GM12878 (cell line): ENCODE results near the gene TTLL10. TPM values are rescaled to one million over a fixed set of nuclear protein-coding genes. Genes with fewer than 3 reads are reported as not detected.
"Not testable (repeated sequence)": the region's sequence is repeated elsewhere in the genome, so short reads cannot be mapped to it uniquely, and the experiment has no call there.

Source experiments
- ATAC-seq: fragments of 200-7000 bp; cut with Tn5 transposase; 3 replicates; pipeline ENCODE4 v1.9.1; 2020; ENCODE audit warnings: mild to moderate bottlenecking, moderate library complexity
- BruUV-seq: library from RNA; stranded (reverse); fragments of 400-500 nt; replicated peaks from 2 replicates; lab custom pipeline; 2021; lab: Mats Ljungman, UMichigan
- CTCF ChIA-PET: fragments of 300-600 bp; sonication (Branson Sonifier 250); formaldehyde crosslinking; extraction: SDS; loops from one replicate; lab custom pipeline; 2021; ENCODE audit warnings: inconsistent platforms; lab: Yijun Ruan, JAX
- POLR2A ChIA-PET: fragments of 350-600 bp; formaldehyde crosslinking; extraction: SDS; loops from one replicate; lab custom pipeline; 2021; ENCODE audit warnings: inconsistent platforms; lab: Charles Lee
- RAD21 ChIA-PET: fragments of 300-600 bp; sonication (Branson Sonifier 250); formaldehyde crosslinking; loops from one replicate; lab custom pipeline; 2023; ENCODE audit warnings: antibody characterized with exemption; ENCODE audit not compliant: unreplicated experiment; lab: Charles Lee
- SMC1A ChIA-PET: fragments of 300-600 bp; sonication (Branson Sonifier 250); formaldehyde crosslinking; loops from one replicate; lab custom pipeline; 2023; ENCODE audit not compliant: unreplicated experiment, uncharacterized antibody; lab: Charles Lee
- DNase-seq: peaks from one replicate; pipeline ENCODE4 v3.0.0-alpha.2; 2011; ENCODE audit warnings: low read depth, low spot score
- FAIRE-seq: peaks from 3 replicates; lab custom pipeline; 2011; peaks lifted over from hg19 to GRCh38; lab: Jason Lieb, UNC
- H2AFZ ChIP-seq: 2 replicates; pipeline ENCODE4 v1.6.0; 2011; ENCODE audit warnings: low read depth, low read length, control low read depth; ENCODE audit not compliant: control insufficient read depth
- H3K27ac ChIP-seq: 2 replicates; pipeline ENCODE4 v1.5.1; 2011; ENCODE audit warnings: control low read depth; ENCODE audit not compliant: control insufficient read depth, insufficient read depth
- H3K27me3 ChIP-seq, 2 experiments: replicated peaks in 1 of 2; 2 replicates each; pipeline versions ENCODE4 v1.6.0 to v1.6.1; 2011; ENCODE audit warnings: low read length in 1 of 2; ENCODE audit not compliant: control insufficient read depth in 2 of 2, insufficient read depth in 2 of 2
- H3K36me3 ChIP-seq, 2 experiments: 2 replicates each; pipeline ENCODE4 v1.5.1; 2011; ENCODE audit warnings: low read length in 1 of 2; ENCODE audit not compliant: control insufficient read depth in 2 of 2, insufficient read depth in 2 of 2
- H3K4me1 ChIP-seq: 2 replicates; pipeline ENCODE4 v1.6.1; 2011; ENCODE audit warnings: mild to moderate bottlenecking, low read length, moderate library complexity, mixed read lengths; ENCODE audit not compliant: control insufficient read depth, insufficient read depth
- H3K4me2 ChIP-seq: 2 replicates; pipeline ENCODE4 v1.6.0; 2011; ENCODE audit warnings: control low read depth; ENCODE audit not compliant: control insufficient read depth, insufficient read depth
- H3K4me3 ChIP-seq: fragments of 200-600 bp; sonication (generic); 2 replicates; pipeline ENCODE4 v1.5.1; 2016
- H3K79me2 ChIP-seq: 2 replicates; pipeline ENCODE4 v1.6.0; 2011; ENCODE audit warnings: low read length; ENCODE audit not compliant: control insufficient read depth, insufficient read depth
- H3K9ac ChIP-seq: 2 replicates; pipeline ENCODE4 v1.8.0; 2011; ENCODE audit warnings: low read length, control low read depth, mixed read lengths; ENCODE audit not compliant: control insufficient read depth, insufficient read depth
- H3K9me3 ChIP-seq: replicated peaks from 3 replicates; pipeline ENCODE4 v1.5.1; 2011; ENCODE audit warnings: mild to moderate bottlenecking, low read length; ENCODE audit not compliant: control insufficient read depth, insufficient read depth
- H4K20me1 ChIP-seq: 2 replicates; pipeline ENCODE4 v1.6.0; 2011; ENCODE audit not compliant: control insufficient read depth, insufficient read depth
- BHLHE40 ChIP-seq, 2 experiments: fragments of 450-650 bp in 1 of 2; IDR thresholded peaks; 2 replicates each; pipeline ENCODE4 v1.6.1; 2011 to 2017; ENCODE audit warnings: low read depth in 2 of 2, borderline replicate concordance in 1 of 2, improper control_type of control experiment in 1 of 2, low read length in 1 of 2, mild to moderate bottlenecking in 1 of 2
- CBX3 ChIP-seq: fragments of 200-600 bp; sonication (generic); IDR thresholded peaks from 2 replicates; pipeline ENCODE4 v1.6.1; 2016; ENCODE audit warnings: low read depth, borderline replicate concordance
- MTA2 ChIP-seq: fragments of 450-650 bp; IDR thresholded peaks from 2 replicates; pipeline ENCODE4 v1.6.1; 2016; ENCODE audit warnings: low read depth, mild to moderate bottlenecking, moderate library complexity
- MYC ChIP-seq: IDR thresholded peaks from 2 replicates; pipeline ENCODE4 v1.6.1; 2011; ENCODE audit warnings: mild to moderate bottlenecking, low read length, moderate library complexity, inconsistent platforms; ENCODE audit not compliant: insufficient read depth, insufficient replicate concordance, insufficient read length, severe bottlenecking
- SUZ12 ChIP-seq: fragments of 200-600 bp; sonication (generic); IDR thresholded peaks from one replicate; pipeline ENCODE4 v1.6.1; 2018; ENCODE audit warnings: antibody characterized with exemption, mild to moderate bottlenecking; ENCODE audit not compliant: unreplicated experiment
- ZNF384 ChIP-seq: IDR thresholded peaks from 2 replicates; pipeline ENCODE4 v1.6.1; 2012; ENCODE audit warnings: low read depth, mild to moderate bottlenecking, low read length, improper control_type of control experiment, borderline replicate concordance
- WGBS: methylation state at CpG from one replicate; pipeline ENCODE4 v1.1.6; 2016; ENCODE audit warnings: low lambda C conversion rate; ENCODE audit not compliant: insufficient replicate concordance, insufficient coverage; ENCODE audit errors: missing lambda C conversion rate; 5-methylcytosine and 5-hydroxymethylcytosine counted together
- in situ Hi-C: fragments of 300-500 bp; cut with MboI; formaldehyde crosslinking; loops from 9 replicates; pipeline ENCODE4 v1.14.3; 2018; ENCODE audit warnings: mixed read lengths
- intact Hi-C: fragments of 100-400 bp; cut with micrococcal nuclease; formaldehyde crosslinking; loops from one replicate; pipeline ENCODE4 v1.14.2; 2022; ENCODE audit not compliant: unreplicated experiment
- polyA plus RNA-seq, 11 experiments: library from polyadenylated mRNA; depleted of rRNA in 4 of 11; unstranded in 6 of 11; stranded (reverse) in 5 of 11; fragments of >200 nt; fragmentation: Nextera tagmentation in 4 of 11; fragmentation: Illumina TruSeq in 1 of 11; extraction: Ambion mirVana in 4 of 11; extraction: Trizol in 1 of 11; gene quantifications; 1 replicate in 1 of 11; 2 replicates in 10 of 11; pipeline versions ENCODE4 v1.2.1 to v1.2.3, GENCODE V29; 2011 to 2016; ENCODE audit warnings: inconsistent platforms in 2 of 11, missing spikeins in 2 of 11, low read depth in 1 of 11
- total RNA-seq, 4 experiments: library from RNA; depleted of rRNA in 3 of 4; stranded (reverse); fragments of >200 nt in 3 of 4; fragmentation: Illumina TruSeq in 1 of 4; extraction: Trizol in 1 of 4; gene quantifications; 2 replicates each; pipeline versions ENCODE4 v1.2.1 to v1.2.3, GENCODE V29; 2013 to 2021
- TF ChIP-seq, protein P1 (sequence below): fragments of 450-650 bp; IDR thresholded peaks from 2 replicates; pipeline ENCODE4 v1.6.1; 2014; ENCODE audit warnings: mild to moderate bottlenecking
- TF ChIP-seq, protein P2 (sequence below): fragments of 450-650 bp; IDR thresholded peaks from 2 replicates; pipeline ENCODE4 v1.6.1; 2017; ENCODE audit warnings: mild to moderate bottlenecking, moderate library complexity
- TF ChIP-seq, protein P3 (sequence below): IDR thresholded peaks from 2 replicates; pipeline ENCODE4 v1.6.1; 2012; ENCODE audit warnings: low read depth, low read length, improper control_type of control experiment

Gene TTLL10
- total and polyA plus RNA-seq, 10 of the 15 experiments (the other 5 are each of a cell fraction or from before 2014, with no cell fraction given): not detected

DNA sequence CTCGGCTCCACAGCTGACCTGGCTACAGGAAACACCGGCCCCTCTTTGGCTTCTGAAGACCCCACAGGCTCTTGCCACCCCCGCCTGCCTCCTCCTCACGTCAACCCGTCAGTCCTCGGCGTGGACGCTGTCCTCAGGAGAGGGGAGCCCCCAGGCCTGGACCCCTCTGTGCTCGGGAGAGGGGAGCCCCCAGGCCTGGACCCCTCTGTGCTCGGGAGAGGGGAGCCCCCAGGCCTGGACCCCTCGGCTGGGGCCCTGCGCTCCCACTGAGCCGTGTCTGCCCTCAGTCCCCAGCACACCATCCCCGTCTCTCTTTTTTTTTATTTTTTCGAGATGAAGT lies 31.8 kb upstream of the TTLL10 start:
- intact Hi-C loops: no loop called here

DNA sequence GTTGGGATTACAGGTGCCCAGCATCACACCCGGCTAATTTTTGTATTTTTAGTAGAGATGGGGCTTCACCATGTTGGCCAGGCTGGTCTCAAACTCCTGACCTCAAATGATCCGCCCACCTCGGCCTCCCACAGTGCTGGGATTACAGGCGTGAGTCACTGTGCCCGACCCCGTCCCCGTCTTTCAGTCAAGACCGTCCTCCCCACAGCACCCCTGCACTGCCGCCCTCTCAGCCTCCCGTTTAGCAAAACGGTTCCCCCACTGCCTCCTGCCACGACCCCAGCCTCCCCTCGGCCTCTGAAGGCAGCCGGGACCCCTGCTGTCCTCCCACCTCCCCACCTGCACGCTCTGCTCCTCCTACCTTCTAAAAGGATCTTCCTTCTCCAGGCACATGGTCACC lies 31.3 kb upstream of the TTLL10 start:
- intact Hi-C loops, RAD21 ChIA-PET, in situ Hi-C loops, CTCF ChIA-PET, H3K9me3 ChIP-seq, H3K27me3 ChIP-seq, H3K4me3 ChIP-seq, H4K20me1 ChIP-seq, H2AFZ ChIP-seq, H3K27ac ChIP-seq, H3K79me2 ChIP-seq, H3K36me3 ChIP-seq, BruUV-seq, DNase-seq, SMC1A ChIA-PET, ATAC-seq, H3K4me2 ChIP-seq, POLR2A ChIA-PET, H3K9ac ChIP-seq, FAIRE-seq: not testable (repeated sequence)
- peaks cover 12% of the 10 kb centered on the region for H3K4me1 ChIP-seq
- WGBS: 2% methylated on average over 12 of the region's 15 CpGs

More for the DNA sequence above, 31.8 kb upstream of the TTLL10 start:
- Histone ChIP-seq H4K20me1 (no peaks in the 10 kb centered on the region), H3K9ac (no peak overlapping the region), H3K4me3 (no peak overlapping the region), H3K36me3 (no peaks in the 10 kb centered on the region), H3K27me3 (no peaks in the 10 kb centered on the region), H3K27ac (no peak overlapping the region), H3K4me1 (peaks cover 12% of the 10 kb centered on the region), H3K4me2 (no peak overlapping the region), H3K9me3 (no peaks in the 10 kb centered on the region), H2AFZ (no peak overlapping the region), H3K79me2 (no peaks in the 10 kb centered on the region)
- no TSS peak for BruUV-seq
- ChIA-PET POLR2A (no interaction called here), CTCF (no interaction called here), RAD21 (no interaction called here), SMC1A (no interaction called here)
- FAIRE-seq (no peak), DNase-seq (no peak), ATAC-seq (no peak)
- 30% methylated on average over 13 of the region's 15 CpGs for WGBS
- in situ Hi-C loops: no loop called here
- TF ChIP-seq ZNF384 (no peak), SUZ12 (no peak), MYC (no peak), CBX3 (no peak), MTA2 (no peak), BHLHE40 (IDR thresholded peaks at IDR 0.05; ENCODE audit: borderline replicate concordance in 1 of 2, low read depth in 2 of 2, low read length in 1 of 2) (no peak)
- TF ChIP-seq, protein P1, sequence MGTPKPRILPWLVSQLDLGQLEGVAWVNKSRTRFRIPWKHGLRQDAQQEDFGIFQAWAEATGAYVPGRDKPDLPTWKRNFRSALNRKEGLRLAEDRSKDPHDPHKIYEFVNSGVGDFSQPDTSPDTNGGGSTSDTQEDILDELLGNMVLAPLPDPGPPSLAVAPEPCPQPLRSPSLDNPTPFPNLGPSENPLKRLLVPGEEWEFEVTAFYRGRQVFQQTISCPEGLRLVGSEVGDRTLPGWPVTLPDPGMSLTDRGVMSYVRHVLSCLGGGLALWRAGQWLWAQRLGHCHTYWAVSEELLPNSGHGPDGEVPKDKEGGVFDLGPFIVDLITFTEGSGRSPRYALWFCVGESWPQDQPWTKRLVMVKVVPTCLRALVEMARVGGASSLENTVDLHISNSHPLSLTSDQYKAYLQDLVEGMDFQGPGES: no peak
- TF ChIP-seq, protein P2, sequence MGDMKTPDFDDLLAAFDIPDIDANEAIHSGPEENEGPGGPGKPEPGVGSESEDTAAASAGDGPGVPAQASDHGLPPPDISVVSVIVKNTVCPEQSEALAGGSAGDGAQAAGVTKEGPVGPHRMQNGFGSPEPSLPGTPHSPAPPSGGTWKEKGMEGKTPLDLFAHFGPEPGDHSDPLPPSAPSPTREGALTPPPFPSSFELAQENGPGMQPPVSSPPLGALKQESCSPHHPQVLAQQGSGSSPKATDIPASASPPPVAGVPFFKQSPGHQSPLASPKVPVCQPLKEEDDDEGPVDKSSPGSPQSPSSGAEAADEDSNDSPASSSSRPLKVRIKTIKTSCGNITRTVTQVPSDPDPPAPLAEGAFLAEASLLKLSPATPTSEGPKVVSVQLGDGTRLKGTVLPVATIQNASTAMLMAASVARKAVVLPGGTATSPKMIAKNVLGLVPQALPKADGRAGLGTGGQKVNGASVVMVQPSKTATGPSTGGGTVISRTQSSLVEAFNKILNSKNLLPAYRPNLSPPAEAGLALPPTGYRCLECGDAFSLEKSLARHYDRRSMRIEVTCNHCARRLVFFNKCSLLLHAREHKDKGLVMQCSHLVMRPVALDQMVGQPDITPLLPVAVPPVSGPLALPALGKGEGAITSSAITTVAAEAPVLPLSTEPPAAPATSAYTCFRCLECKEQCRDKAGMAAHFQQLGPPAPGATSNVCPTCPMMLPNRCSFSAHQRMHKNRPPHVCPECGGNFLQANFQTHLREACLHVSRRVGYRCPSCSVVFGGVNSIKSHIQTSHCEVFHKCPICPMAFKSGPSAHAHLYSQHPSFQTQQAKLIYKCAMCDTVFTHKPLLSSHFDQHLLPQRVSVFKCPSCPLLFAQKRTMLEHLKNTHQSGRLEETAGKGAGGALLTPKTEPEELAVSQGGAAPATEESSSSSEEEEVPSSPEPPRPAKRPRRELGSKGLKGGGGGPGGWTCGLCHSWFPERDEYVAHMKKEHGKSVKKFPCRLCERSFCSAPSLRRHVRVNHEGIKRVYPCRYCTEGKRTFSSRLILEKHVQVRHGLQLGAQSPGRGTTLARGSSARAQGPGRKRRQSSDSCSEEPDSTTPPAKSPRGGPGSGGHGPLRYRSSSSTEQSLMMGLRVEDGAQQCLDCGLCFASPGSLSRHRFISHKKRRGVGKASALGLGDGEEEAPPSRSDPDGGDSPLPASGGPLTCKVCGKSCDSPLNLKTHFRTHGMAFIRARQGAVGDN: no peak
- TF ChIP-seq, protein P3, sequence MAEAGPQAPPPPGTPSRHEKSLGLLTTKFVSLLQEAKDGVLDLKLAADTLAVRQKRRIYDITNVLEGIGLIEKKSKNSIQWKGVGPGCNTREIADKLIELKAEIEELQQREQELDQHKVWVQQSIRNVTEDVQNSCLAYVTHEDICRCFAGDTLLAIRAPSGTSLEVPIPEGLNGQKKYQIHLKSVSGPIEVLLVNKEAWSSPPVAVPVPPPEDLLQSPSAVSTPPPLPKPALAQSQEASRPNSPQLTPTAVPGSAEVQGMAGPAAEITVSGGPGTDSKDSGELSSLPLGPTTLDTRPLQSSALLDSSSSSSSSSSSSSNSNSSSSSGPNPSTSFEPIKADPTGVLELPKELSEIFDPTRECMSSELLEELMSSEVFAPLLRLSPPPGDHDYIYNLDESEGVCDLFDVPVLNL: no peak
